UCSD-AML1 (cell line): ENCODE results near the gene PHOSPHO2.

Experiments
- DNase-seq: peaks from one replicate; lab custom pipeline; 2025; ENCODE audit not compliant: unreplicated experiment; lab: John Stamatoyannopoulos, UW

PHOSPHO2 gene

DNA sequence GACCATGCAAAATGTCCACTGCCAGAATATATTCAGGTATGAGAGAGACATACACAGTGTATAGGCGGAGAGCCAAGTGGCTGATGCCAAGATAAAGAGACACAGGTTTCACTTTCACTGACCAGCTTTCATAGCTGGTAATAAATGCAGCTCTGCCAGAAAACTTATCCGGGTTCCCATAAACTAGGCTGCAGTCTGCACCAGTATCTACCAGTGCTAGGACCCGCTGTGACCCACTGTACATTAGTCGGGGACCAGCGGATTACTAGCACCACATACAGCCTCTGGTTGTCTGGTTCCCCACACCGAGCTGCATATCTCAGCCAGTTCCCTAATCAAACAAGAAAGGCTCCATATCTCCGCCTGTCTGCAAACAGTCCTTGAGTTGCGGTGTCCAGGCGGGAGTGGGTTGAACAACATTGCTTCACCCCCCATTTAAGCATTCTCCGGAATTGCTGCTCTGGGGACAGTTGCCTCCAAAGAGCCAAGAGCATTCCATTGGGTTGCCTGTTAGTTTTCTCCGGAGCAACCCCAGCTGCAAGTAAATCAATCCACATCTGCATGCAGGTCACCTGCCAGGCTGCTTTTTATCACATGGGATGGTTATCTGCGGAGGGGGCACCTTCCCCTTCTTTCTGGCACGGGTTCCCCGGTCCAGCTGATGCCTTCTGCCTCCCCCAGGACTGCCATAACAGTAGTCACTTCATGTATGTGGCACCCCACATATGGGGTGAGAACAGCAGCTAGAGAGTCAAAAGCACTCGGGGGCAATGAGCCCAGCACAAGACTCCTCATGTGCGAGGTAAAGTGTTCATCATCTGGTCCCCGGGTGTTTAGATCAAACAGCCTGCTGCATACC is 21.3 kb downstream of the PHOSPHO2 start:
- no peak for DNase-seq

DNA sequence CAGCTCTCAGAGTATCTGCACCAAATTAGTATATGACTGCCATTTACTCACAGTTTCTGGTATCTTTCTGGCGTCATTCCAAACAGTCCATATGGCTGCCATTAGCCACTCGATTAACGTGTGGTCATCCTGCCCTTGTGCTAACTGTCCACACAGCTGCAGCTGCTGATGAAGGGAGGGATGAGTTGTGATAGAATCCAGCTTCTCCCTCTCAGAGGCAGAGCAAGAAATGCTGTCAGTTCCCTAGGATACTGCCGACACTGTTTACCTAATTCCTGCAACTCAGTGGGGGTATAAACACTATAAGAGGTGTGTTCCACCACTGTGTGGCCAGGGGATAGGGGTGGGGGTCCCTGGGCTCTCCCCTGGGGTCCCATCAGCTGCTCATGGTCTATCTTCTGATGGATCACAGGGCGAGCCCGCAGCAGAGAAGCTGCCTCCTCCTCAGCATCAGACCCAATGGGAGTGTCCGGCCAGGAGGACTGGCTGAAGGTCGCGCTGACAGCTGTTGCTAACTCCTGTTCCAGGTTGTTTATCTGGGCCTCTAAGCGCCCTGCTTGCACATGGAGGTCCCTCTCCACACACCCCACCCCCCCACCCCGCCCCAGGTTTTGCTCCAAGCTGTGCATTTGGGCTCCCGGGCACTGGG is 22.1 kb downstream of the PHOSPHO2 start:
- no peak for DNase-seq

DNA sequence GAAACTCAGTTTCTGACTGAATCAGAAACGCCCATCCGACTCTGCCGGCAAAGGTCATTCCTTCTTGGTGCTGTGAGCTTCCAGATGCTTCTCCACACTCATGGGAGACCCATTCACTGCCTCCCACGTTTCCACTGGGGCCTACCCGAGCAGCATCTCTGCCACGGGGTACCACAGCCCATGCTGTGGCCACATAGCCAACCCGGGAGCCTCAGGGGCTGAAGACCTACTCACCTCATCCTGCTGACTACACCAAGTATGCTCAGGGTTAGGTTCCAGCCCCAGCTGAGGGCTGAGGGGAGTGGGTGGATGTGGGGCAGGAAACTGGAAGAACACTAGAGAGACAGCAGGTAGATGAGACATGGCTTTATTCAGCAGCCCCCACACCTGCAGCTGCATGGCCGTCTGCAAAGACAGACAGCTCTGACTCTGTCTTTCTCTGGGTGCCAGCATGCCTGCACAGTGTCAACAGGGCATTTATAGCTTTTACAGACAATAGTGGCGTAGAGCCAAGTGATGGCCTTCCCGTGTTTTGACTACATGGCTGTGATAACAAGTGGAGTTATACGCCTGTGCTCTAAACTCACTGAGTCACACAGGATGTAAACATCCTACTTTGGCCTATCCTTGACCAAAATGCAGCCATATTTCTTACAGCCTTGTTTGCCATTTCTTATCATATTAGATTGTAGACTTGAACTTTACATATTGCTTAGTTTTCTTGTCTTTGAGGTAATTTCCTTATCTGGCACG is 22.8 kb downstream of the PHOSPHO2 start:
- no peak for DNase-seq

DNA sequence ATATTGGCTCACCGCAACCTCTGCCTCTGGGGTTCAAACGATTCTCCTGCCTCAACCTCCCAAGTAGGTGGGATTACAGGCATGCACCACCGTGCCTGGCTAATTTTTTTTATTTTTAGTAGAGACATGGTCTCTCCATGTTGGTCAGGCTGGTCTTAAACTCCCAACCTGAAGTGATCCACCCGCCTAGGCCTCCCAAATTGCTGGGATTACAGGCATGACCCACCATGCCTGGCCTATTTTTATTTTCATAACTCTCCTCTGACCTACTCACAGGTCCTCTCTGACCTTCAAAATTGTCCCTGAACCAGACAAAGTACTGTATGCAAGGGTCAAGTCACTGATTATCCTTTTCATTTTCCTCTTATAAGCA is 23.4 kb downstream of the PHOSPHO2 start:
- no peak for DNase-seq

DNA sequence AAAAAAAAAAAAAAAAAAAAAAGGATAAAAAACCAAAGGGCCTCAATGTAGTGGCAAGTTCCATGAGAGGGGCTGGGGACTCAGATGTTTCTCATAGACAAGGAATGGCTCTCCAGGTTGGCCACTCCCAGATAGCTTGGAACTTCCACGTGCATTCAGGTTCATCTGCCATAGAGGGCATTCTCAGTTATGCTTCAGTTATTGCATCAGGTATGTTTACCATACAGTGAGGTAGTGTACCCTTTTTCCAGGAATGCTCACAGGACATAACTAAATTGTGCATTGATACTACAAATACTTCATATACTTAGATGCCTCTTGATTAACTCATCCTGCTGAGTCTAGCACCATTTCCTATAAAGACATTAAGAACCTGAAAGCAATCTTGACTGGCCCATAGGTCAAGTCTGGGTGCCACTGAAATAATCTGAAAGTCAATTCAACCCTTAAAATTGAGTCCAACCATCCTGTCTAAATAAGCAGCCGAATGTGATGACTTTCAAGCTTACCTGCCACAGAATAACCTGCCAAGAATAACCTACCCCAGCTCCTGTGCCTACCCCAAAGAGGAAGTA is 24.7 kb downstream of the PHOSPHO2 start:
- DNase-seq: no peak

DNA sequence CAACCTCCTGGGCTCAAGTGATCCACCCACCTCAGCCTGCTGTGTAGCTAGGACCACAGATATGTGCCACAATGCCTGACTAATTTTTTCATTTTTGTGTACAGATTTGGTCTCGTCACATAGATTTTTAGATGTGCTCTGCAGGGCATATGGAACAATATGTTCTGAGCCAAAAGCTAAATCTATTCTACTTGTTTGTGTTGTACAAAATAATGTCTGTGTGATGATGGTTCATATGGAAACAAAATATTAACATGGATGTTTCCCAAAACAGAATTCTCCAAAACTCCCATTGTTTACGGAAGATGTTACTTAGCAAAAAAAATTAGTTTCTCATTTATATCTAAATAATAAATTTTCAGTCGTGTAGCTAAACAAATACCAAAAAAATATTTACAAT is 26.7 kb downstream of the PHOSPHO2 start:
- no peak for DNase-seq

- DNase-seq: no peak
Observed at GRCh38 chr2:169727065-169727464, 32.8 kb downstream of the PHOSPHO2 start.

- no peak for DNase-seq
Observed at GRCh38 chr2:169729274-169729605, 35.0 kb downstream of the PHOSPHO2 start.

- no peak for DNase-seq
Observed at GRCh38 chr2:169732075-169732474, 37.8 kb downstream of the PHOSPHO2 start.

DNA sequence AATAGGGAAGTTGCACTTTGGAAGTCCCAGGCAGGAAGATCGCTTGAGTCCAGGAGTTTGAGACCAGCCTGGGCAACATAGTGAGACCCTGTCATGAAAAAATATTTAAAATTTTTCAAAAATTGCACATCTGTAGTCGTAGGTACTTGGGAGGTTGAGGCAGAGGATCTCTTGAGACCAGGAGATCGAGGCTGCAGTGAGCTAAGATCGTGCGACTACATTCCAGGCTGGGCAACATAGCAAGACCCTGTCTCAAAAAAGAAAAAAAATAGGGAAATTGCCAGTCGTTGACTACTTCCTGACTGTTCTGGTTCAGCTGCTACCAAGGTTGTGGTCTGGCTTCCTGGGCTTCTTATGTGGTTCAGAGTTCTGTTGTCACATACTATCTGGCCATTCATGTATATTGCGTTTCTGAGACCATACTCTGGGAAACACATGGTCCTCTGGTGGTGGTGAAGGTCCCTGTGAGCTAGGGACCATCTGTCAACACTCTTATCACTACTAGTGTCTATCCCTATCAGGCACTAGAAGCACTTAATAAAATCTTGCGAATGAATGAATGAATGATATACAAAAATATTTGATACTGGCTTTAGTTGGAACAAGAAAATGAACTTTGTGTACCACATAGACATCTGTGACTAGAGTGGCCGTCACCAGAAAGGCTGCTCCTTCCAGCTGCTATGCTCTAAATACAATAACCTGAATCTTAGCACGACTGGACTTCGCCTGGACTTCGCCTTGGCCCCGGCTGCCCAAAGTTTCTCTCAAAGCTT is 38.5 kb downstream of the PHOSPHO2 start:
- peak; percentile 24 for DNase-seq

- peak; percentile 44 for DNase-seq
Observed at GRCh38 chr2:169734169-169734847, 40.0 kb downstream of the PHOSPHO2 start.

- DNase-seq: no peak
Observed at GRCh38 chr2:169735623-169736022, 41.4 kb downstream of the PHOSPHO2 start.

DNA sequence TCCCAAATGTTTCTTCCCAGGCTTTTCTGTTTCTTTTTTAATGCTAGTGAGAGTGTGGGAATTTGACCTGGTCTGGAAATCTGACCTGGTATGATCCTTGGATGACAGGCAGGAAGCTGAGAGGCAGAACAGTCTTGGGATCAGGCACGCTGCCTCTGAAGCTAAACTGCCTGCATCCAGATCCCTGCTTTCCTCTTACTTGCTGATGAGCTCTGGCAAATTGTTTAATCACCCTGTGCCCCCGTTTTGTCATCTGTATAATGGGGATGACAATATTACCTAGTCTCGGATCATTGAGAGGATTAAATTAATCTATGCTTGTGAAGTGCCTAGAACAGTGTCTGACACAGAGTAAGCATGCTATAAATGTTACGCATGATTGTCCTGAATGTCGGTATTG is 42.6 kb downstream of the PHOSPHO2 start:
- no peak for DNase-seq

DNA sequence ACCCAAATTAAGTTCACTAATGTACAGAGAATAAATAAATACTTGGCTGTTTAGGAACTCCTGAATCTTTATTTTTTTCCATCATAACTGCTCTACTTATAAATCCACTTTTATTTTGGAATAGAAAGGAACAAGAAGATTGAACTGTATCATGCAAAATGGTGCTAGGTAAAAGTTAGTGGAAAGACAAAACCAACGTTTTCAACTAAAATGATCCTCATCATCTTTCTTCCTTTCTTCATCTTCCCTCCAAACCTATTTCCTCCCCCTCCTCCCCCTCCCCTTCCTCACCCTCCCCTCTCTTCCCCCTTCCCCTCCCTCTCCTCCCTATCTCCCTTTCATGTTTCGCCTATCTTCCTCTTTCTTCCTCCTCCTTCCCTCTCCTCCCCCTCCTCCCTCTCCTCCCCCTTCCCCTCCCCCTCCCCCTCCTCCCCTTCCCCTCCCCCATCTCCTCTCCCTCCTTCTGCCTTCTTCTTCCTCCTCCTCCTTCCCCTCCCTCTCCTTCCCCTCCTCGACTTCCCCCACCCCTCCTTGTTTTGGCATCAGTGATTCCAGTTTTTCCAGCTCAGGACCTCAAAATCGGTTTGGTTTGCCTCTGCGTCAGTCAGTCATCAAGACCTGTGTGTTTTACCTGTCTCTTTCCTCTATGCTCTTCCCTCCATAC is 44.4 kb downstream of the PHOSPHO2 start:
- no peak for DNase-seq

DNA sequence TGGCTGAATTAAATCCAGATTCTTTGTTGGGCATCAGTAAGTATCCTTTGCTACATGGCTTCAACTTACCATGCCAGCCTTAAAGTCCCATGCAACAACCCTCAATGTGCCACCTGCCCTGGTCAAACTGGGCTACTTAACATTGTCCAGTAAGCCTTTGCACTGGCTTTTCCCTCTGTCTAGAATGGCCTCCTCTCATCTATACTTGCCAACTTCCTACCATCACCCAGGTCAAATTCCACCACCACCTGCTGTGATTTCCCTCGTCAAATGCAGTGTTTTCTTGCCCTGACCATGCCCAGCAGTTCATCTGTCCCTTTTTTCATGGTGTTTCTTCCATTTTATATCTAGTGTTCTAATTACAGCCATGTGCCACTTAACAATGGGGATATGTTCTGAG is 45.1 kb downstream of the PHOSPHO2 start:
- no peak for DNase-seq

GRCh38 chr2:169743549-169743948 is 49.3 kb downstream of the PHOSPHO2 start:
- no peak for DNase-seq

DNA sequence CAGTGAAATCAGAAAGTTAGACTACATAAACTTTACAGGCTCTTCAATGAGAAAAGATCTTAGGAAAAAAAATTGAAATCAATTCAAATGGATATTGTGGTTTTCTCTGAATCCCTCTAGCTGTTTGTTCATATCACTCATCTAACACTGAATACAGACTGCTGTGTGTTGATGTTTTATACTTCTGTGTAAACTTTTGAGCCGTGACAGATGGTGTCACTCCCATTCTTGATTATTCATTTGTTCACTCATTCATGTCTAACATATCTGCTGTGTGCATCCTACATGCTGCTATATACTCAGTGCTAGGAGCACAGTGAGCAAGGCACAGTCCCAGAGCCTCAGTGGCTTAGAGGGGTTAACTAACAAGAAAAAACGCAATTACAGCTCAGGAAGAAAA is 52.0 kb downstream of the PHOSPHO2 start:
- DNase-seq: no peak

DNA sequence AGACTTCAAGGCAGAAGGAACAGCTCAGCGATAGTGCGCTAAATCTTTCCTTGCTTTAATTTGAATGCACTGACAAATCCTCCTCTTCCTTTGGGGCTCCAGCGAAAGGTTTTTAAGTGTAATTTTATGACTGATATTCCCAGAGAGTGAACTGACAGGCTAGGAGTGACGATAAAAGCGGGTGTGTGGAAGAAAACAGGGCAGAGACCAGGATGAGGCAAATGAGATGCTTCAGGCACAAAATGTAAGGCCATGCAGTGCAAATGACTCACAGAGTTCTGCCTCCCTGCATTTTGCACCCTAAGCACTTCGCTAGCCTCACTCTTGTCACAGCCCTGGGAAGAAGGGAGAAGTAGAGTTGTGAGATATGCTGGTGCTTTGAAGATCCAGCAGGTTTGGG is 54.0 kb downstream of the PHOSPHO2 start:
- no peak for DNase-seq
